ENCODE data around the gene NHLH2.

GRCh38 chr1:115790356-115790755 lies 50.6 kb downstream of the NHLH2 start:
- TF ChIP-seq YY1 (IDR thresholded peaks at IDR 0.05; ENCODE audit: extremely low read depth, insufficient replicate concordance, low read depth, low read length): no peak
- no peak for TF ChIP-seq POLR2A (IDR thresholded peaks at IDR 0.05; ENCODE audit: borderline replicate concordance, extremely low read depth, insufficient read depth, insufficient read length)
- TF ChIP-seq, protein P1, sequence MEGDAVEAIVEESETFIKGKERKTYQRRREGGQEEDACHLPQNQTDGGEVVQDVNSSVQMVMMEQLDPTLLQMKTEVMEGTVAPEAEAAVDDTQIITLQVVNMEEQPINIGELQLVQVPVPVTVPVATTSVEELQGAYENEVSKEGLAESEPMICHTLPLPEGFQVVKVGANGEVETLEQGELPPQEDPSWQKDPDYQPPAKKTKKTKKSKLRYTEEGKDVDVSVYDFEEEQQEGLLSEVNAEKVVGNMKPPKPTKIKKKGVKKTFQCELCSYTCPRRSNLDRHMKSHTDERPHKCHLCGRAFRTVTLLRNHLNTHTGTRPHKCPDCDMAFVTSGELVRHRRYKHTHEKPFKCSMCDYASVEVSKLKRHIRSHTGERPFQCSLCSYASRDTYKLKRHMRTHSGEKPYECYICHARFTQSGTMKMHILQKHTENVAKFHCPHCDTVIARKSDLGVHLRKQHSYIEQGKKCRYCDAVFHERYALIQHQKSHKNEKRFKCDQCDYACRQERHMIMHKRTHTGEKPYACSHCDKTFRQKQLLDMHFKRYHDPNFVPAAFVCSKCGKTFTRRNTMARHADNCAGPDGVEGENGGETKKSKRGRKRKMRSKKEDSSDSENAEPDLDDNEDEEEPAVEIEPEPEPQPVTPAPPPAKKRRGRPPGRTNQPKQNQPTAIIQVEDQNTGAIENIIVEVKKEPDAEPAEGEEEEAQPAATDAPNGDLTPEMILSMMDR (IDR thresholded peaks at IDR 0.05 in 2 of 3, conservative IDR thresholded peaks at IDR 0.05 in 1 of 3; ENCODE audit: borderline replicate concordance in 1 of 3, insufficient read depth in 1 of 3, low read depth in 2 of 3, low read length in 2 of 3): no peak
- TF ChIP-seq ATF3 (IDR thresholded peaks at IDR 0.05): no peak
- TF ChIP-seq EZH2 (IDR thresholded peaks at IDR 0.05): no peak
- TF ChIP-seq POLR2AphosphoS5 (IDR thresholded peaks at IDR 0.05; ENCODE audit: low read depth, low read length): no peak
- no peak for TF ChIP-seq SRF (IDR thresholded peaks at IDR 0.05; ENCODE audit: low read depth)
- TF ChIP-seq TCF7L2 (IDR thresholded peaks at IDR 0.05; ENCODE audit: borderline replicate concordance, extremely low read depth, insufficient read depth, insufficient read length): no peak

All from HCT116 (cell line).